Suppressor macrophage treated with lipopolysaccharide for 4 hours (primary cell): ENCODE measurements around the gene ALS2CL.

ENCODE experiments used
- DNase-seq: peaks from one replicate; pipeline ENCODE4 v3.0.0-alpha.2; 2020

ALS2CL gene

DNA sequence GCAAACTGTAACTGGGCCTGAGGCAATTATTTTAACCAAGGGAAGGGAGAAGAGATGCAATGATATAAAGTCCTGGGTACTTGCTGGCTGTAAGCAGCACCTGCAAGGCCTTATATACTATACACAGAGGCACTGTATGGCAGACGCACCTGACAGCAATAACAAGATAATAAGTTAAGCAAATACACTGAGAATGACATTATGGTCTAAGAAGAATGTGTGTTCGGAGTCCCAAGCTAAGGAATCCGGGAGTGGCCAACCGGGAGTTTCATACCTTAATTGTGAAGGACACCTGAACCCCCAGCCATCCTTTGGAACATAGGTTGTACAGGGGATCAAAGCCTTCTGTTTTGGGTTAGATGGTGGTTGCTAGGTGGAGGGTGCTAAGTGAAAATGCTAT, 67.4 kb downstream of the ALS2CL start:
- no peak for DNase-seq

- no peak for DNase-seq
Measured at GRCh38 chr3:46624975-46625490, 68.4 kb downstream of the ALS2CL start.

DNA sequence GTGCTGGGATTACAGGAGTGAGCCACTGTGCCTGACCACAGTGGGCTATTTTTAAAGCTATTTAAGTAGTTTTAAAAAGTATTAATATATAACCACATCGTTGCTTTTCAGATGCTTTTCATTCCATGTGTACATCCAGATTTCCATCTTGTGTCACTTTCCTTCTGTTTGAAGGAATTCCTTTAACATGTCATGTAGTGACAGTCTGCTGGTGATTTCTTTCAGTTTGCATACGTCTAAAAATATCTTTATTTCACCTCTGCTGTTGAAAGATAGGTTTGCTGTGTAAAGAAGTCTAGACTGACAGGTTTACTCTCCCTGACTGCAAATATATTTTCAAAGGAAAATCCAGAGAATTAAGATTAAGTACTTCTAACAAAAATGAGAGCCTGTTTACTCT, 68.9 kb downstream of the ALS2CL start:
- no peak for DNase-seq

DNA sequence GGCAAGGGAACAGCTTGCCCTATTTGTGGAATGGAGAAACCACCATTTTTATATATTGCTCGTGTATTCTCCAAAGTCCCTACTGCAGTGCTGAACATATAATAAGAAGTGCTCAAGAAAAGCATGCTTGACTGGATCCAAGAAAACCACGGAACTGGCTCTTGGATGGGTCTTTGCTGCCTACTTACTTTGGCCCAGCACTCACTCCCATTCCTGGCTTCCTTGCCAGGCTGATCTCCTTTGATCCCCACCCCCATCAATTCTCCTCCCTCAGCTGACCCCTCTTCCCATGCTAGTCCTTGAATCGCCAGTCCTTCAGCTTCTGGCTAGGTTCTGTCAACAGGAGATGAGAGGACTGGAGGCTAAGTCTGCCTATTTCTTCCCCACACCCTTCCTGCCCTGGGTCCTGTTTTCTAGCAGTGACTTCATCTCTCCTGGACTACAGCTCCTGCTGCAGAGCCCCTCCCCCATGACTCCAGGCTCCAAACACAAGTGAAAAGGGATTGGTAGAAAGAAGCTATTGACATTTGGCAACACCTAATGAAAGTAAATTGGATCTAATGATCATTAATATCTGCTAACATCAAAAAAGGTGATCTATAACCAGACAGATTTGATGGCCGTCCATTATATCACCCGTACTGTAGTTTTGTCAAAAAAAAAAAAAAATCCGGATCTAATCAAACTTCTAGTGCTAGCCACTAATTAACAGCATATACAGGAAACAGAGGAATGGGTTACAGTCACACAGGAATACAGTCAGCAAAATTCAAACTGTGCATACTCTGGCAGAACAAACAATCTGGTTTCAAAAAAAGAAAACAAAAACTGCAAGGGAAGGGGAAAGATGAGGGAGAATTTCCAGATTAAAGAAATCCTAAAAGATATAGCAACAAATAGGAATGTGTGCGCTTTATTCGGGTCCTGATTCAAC, 73.4 kb downstream of the ALS2CL start:
- DNase-seq: no peak
